ENCODE data around the gene MGST3.
"Not testable (repeated sequence)": the region's sequence is repeated elsewhere in the genome, so short reads cannot be mapped to it uniquely, and the experiment has no call there.

MGST3 gene

DNA sequence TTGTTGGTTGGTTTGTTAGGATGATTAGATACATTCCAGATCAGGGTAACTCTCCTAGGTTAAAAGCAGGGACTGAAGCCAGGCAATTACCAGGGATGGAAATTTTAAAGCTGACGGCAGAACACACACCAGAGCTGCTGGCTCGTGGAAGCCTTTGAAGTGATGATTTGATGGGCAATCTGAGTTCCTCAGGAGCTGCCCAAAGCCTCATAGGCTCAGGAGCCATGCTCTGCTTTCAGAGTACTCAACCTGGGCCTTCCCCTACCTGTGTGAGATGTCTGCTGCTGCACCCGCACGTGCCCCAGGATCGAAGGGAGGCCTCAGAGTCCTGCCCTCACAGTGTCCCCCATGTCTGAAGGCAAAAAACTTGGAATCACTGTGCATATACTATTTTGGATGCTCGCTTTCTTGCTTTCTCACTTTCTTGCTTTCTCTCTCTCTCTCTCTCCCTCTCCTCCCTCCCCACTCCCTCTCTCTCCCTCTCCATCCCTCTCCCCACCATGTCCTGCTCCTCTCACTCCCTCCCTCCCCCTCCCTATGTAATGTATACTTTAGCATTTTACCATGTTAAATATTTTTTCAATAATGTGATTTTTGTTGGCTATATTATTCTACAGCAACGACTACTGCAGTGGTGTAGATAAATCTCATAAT lies 18.0 kb downstream of the MGST3 start:
- Histone ChIP-seq H3K36me3 (no peaks in the 10 kb centered on the region), H3K27me3 (no peaks in the 10 kb centered on the region), H3K4me1 (ENCODE audit: control insufficient read depth in 1 of 2, insufficient read depth in 1 of 2, low read depth in 1 of 2, low read length in 1 of 2) (no peaks in the 10 kb centered on the region), H3K27ac (no peak overlapping the region), H3K9me3 (no peaks in the 10 kb centered on the region), H3K4me3 (ENCODE audit: low read depth in 1 of 2, low read length in 1 of 2) (no peak overlapping the region)
- TF ChIP-seq, protein P1, sequence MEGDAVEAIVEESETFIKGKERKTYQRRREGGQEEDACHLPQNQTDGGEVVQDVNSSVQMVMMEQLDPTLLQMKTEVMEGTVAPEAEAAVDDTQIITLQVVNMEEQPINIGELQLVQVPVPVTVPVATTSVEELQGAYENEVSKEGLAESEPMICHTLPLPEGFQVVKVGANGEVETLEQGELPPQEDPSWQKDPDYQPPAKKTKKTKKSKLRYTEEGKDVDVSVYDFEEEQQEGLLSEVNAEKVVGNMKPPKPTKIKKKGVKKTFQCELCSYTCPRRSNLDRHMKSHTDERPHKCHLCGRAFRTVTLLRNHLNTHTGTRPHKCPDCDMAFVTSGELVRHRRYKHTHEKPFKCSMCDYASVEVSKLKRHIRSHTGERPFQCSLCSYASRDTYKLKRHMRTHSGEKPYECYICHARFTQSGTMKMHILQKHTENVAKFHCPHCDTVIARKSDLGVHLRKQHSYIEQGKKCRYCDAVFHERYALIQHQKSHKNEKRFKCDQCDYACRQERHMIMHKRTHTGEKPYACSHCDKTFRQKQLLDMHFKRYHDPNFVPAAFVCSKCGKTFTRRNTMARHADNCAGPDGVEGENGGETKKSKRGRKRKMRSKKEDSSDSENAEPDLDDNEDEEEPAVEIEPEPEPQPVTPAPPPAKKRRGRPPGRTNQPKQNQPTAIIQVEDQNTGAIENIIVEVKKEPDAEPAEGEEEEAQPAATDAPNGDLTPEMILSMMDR (IDR thresholded peaks at IDR 0.05): no peak

DNA sequence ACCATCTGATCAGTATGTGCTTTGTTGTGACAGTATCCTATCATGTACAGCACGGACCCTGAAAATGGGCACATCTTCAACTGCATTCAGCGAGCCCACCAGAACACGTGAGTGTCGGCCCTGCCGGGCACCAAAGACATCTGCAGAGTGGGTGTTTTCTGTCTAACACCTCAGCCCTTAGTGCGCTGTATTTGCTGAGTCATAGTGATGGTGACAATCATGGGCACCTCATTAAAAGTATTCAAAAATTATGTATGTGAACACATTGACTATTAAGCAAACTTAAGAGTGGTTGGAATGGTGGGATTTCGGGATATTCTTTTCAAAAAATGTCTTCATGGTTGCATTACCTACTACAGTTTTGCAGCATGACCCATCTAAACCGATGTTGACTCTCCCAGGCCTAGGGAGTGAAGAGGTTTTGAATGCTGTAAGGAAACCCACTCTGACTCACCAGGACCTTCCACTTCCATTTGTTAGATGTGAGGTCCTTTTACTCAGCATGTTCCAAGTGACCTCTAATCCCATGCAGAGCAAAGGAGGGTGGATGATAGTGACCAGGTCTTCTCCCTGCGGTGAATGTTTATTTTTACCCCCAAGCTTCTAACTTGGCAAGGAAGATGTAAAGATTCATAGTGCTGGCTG lies 20.1 kb downstream of the MGST3 start:
- TF ChIP-seq, protein P1 (IDR thresholded peaks at IDR 0.05): no peak
- H3K36me3 ChIP-seq: peaks cover 6% of the 10 kb centered on the region

DNA sequence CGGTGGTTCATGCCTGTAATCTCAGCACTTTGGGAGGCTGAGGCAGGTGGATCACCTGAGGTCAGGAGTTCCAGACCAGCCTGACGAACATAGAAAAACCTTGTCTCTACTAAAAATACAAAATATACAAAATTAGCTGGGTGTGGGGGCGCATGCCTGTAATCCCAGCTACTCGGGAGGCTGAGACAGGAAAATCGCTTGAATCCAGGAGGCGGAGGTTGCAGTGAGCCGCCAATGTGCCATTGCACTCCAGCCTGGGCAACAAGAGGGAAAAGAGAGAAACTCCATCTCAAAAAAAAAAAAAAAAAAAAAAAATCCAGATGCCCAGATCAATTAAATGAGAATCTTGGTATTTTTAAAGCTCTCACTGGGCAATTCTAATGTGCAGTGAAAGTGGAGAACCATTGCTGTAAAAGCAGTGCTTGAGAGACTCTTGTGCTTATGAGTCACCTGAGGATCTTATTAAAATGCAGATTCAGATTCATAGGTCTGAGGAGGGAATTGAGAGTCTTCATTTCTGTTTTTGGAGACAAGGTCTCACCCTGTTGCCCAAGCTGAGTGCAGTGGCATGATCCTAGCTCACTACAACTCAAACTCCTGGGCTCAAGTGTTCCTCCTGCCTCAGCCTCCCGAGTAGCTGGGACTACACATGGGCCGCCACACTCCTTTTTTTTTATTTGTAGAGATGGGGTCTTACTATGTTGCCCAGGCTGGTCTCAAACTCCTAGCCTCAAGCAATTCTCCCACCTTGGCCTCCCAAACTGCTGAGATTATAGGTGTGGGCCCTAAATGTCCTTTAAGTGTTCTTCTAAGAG lies 27.9 kb downstream of the MGST3 start:
- not testable (repeated sequence) for H3K9me3 ChIP-seq; H3K27ac ChIP-seq; H3K27me3 ChIP-seq; H3K4me3 ChIP-seq (ENCODE audit: low read depth in 1 of 2, low read length in 1 of 2); H3K4me1 ChIP-seq (ENCODE audit: control insufficient read depth in 1 of 2, insufficient read depth in 1 of 2, low read depth in 1 of 2, low read length in 1 of 2)
- peaks cover 52% of the 10 kb centered on the region for H3K36me3 ChIP-seq

More for the DNA sequence above, 20.1 kb downstream of the MGST3 start:
- no peaks in the 10 kb centered on the region for H3K9me3 ChIP-seq
- no peak overlapping the region for H3K4me3 ChIP-seq (ENCODE audit: low read depth in 1 of 2, low read length in 1 of 2)
- H3K4me1 ChIP-seq (ENCODE audit: control insufficient read depth in 1 of 2, insufficient read depth in 1 of 2, low read depth in 1 of 2, low read length in 1 of 2): no peaks in the 10 kb centered on the region
- no peaks in the 10 kb centered on the region for H3K27me3 ChIP-seq
- no peak overlapping the region for H3K27ac ChIP-seq

DNA sequence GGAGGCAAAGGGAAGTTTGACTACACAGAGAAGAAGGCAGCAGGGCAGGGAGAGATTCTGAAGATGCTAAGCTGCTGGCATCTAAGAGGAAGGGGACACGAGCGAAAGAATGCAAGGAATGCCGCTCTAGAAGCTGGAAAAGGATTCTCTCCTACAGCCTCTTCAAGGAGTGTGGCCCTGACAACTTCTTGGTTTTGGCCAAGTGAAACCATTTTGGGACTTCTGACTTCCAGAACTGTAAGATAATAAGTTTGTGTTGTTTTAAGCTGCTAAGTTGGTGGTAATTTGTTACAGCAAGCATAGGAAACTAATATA lies 28.5 kb downstream of the MGST3 start:
- Histone ChIP-seq H3K36me3 (peaks cover 58% of the 10 kb centered on the region), H3K27me3 (no peaks in the 10 kb centered on the region)

DNA sequence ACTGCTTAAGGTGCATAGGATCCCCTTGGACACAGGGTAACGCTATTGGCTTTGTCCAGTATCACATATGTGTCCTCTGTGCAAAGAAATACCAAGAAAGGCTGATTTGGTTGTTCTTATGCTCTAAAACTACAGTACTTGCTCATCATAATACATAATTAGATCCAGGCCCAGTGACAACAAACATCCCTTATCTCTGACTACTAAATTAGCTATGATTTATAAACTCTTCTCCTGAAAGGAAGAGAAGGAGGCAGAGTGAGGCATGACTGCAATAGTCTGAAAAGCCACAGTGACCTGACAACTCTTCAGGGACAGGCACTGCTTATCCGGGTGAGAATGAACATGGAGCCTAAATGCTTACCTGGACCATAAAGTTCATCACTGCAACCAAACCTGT lies 30.7 kb downstream of the MGST3 start:
- Histone ChIP-seq H3K9me3 (no peaks in the 10 kb centered on the region), H3K27me3 (no peaks in the 10 kb centered on the region), H3K4me3 (ENCODE audit: low read depth in 1 of 2, low read length in 1 of 2) (no peak overlapping the region), H3K36me3 (peaks cover 69% of the 10 kb centered on the region), H3K4me1 (ENCODE audit: control insufficient read depth in 1 of 2, insufficient read depth in 1 of 2, low read depth in 1 of 2, low read length in 1 of 2) (no peaks in the 10 kb centered on the region), H3K27ac (no peak overlapping the region)
- TF ChIP-seq, protein P1 (IDR thresholded peaks at IDR 0.05): no peak

More for the DNA sequence above, 28.5 kb downstream of the MGST3 start:
- no peaks in the 10 kb centered on the region for H3K4me1 ChIP-seq (ENCODE audit: control insufficient read depth in 1 of 2, insufficient read depth in 1 of 2, low read depth in 1 of 2, low read length in 1 of 2)
- no peaks in the 10 kb centered on the region for H3K9me3 ChIP-seq
- no peak overlapping the region for H3K27ac ChIP-seq
- H3K4me3 ChIP-seq (ENCODE audit: low read depth in 1 of 2, low read length in 1 of 2): no peak overlapping the region
- TF ChIP-seq, protein P1 (IDR thresholded peaks at IDR 0.05): no peak

DNA sequence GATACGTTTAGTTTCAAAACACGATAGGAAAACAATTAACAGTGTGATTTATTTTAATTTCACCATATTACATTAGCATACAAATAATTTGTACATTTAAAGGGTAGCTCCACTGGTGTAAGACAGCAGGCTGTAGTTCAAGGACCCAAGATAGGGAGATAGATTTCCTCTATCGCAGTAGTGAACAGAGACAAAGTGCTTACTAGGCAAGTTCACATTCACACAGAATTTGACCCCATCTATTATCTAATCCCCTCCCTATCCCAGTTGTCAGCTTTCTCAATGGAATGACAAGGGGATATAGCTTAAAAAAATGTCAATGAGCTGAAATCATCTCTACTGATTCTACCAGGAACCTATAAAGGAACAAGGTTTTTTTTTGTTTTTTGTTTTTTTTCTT lies 31.2 kb downstream of the MGST3 start:
- TF ChIP-seq, protein P1 (IDR thresholded peaks at IDR 0.05): no peak

More for the DNA sequence above, 31.2 kb downstream of the MGST3 start:
- Histone ChIP-seq H3K4me3 (ENCODE audit: low read depth in 1 of 2, low read length in 1 of 2) (no peak overlapping the region), H3K9me3 (no peaks in the 10 kb centered on the region), H3K27ac (no peak overlapping the region), H3K27me3 (no peaks in the 10 kb centered on the region), H3K36me3 (peaks cover 74% of the 10 kb centered on the region), H3K4me1 (ENCODE audit: control insufficient read depth in 1 of 2, insufficient read depth in 1 of 2, low read depth in 1 of 2, low read length in 1 of 2) (no peaks in the 10 kb centered on the region)

Measured in neutrophil (primary cell).